ENCODE measurements around the gene CYB5B.

The CYB5B gene

GRCh38 chr16:69384974-69385373, 39.4 kb upstream of the CYB5B start:
- DNase-seq (ENCODE audit: low read depth) = no peak
- H3K4me3 ChIP-seq (ENCODE audit: control insufficient read depth, low read depth, low read length) = peak overlapping the region; percentile 51
- no peak for TF ChIP-seq CTCF (IDR thresholded peaks at IDR 0.05; ENCODE audit: control insufficient read depth, insufficient read depth, low read depth, low read length, missing control alignments)

GRCh38 chr16:69386596-69386995, 37.8 kb upstream of the CYB5B start:
- DNase-seq (ENCODE audit: low read depth) = no peak
- no peak overlapping the region for H3K4me3 ChIP-seq (ENCODE audit: control insufficient read depth, low read depth, low read length)
- TF ChIP-seq CTCF (IDR thresholded peaks at IDR 0.05; ENCODE audit: control insufficient read depth, insufficient read depth, low read depth, low read length, missing control alignments) = no peak

- no peak for TF ChIP-seq CTCF (IDR thresholded peaks at IDR 0.05; ENCODE audit: control insufficient read depth, insufficient read depth, low read depth, low read length, missing control alignments)
- H3K4me3 ChIP-seq (ENCODE audit: control insufficient read depth, low read depth, low read length) = no peak overlapping the region
- DNase-seq (ENCODE audit: low read depth) = no peak
Measured at GRCh38 chr16:69393898-69394849, 30.2 kb upstream of the CYB5B start.

- TF ChIP-seq CTCF (IDR thresholded peaks at IDR 0.05; ENCODE audit: control insufficient read depth, insufficient read depth, low read depth, low read length, missing control alignments) = no peak
- H3K4me3 ChIP-seq (ENCODE audit: control insufficient read depth, low read depth, low read length) = no peak overlapping the region
- no peak for DNase-seq (ENCODE audit: low read depth)
Measured at GRCh38 chr16:69395859-69396186, 28.6 kb upstream of the CYB5B start.

GRCh38 chr16:69396187-69397061, 28.0 kb upstream of the CYB5B start:
- H3K4me3 ChIP-seq (ENCODE audit: control insufficient read depth, low read depth, low read length) = no peak overlapping the region
- peak; percentile 93 for DNase-seq (ENCODE audit: low read depth)

More at GRCh38 chr16:69396187-69397061, 28.0 kb upstream of the CYB5B start:
- TF ChIP-seq CTCF (IDR thresholded peaks at IDR 0.05; ENCODE audit: control insufficient read depth, insufficient read depth, low read depth, low read length, missing control alignments) = peak; percentile 54
